ENCODE measurements around the gene PDCD7. TPM values are rescaled to one million over a fixed set of nuclear protein-coding genes. Genes with fewer than 3 reads are reported as not detected.

Gene PDCD7
- total RNA-seq, 1 experiment from 2014 or later = 31.6 TPM

DNA sequence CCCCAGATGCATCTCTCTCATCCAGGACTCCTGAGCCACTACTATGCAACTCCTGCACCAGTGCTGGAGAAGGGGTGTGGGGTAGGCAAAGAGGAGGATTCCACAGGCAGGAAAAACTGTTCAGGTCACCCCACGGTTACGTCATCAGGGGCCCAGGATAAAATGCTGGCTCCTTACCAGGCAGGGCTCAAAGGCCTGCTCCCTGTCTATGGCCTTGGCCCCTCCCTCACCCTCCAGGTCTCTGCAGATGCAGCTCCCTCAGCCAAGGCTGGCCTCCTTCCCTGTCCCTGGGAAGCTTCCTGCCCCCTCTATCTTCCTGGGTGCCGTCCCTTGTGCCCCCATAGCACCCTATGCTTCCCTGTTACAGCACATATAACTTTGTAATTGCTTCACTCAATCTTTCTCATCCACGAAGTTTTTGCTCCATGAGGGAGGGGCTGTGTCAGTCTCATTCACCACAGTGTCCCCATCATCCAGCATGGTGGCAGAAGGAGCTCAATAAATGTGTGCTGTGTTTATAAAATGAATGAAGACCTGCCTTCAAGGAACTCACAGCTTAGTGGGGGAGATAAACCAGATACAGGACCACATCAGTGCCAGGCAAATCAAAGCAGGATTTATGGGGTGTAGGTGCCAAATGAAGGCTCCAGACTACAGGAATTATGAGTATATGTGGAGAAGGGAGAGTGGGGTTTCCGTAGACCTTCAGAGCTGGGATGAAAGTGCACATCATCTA lies 38.4 kb downstream of the PDCD7 start:
- ATAC-seq (no peak), DNase-seq (ENCODE audit: low read depth, low spot score) (no peak)
- no TSS peak for BruUV-seq (replicated peaks)
- H4K20me1 ChIP-seq (ENCODE audit: insufficient read depth) = no peaks in the 10 kb centered on the region
- ChIA-PET RAD21 (ENCODE audit: low non-redundant PET in 1 of 2, low total read pairs in 2 of 2, uncharacterized antibody in 2 of 2, unreplicated experiment in 2 of 2) (no interaction called here), POLR2A (no interaction called here), CTCF (interaction anchor here (1.0 to 1.1 kb wide), 2 partner anchors 8 to 39 kb away, joined by 3 to 4 read pairs; no protein-coding TSS in a partner anchor)
- no peak overlapping the region for H3K27ac ChIP-seq (ENCODE audit: low read depth, low read length)
- no peaks in the 10 kb centered on the region for H3K4me1 ChIP-seq (ENCODE audit: control insufficient read depth in 1 of 2, insufficient read depth in 2 of 2, low read length in 2 of 2)
- TF ChIP-seq, protein P1, sequence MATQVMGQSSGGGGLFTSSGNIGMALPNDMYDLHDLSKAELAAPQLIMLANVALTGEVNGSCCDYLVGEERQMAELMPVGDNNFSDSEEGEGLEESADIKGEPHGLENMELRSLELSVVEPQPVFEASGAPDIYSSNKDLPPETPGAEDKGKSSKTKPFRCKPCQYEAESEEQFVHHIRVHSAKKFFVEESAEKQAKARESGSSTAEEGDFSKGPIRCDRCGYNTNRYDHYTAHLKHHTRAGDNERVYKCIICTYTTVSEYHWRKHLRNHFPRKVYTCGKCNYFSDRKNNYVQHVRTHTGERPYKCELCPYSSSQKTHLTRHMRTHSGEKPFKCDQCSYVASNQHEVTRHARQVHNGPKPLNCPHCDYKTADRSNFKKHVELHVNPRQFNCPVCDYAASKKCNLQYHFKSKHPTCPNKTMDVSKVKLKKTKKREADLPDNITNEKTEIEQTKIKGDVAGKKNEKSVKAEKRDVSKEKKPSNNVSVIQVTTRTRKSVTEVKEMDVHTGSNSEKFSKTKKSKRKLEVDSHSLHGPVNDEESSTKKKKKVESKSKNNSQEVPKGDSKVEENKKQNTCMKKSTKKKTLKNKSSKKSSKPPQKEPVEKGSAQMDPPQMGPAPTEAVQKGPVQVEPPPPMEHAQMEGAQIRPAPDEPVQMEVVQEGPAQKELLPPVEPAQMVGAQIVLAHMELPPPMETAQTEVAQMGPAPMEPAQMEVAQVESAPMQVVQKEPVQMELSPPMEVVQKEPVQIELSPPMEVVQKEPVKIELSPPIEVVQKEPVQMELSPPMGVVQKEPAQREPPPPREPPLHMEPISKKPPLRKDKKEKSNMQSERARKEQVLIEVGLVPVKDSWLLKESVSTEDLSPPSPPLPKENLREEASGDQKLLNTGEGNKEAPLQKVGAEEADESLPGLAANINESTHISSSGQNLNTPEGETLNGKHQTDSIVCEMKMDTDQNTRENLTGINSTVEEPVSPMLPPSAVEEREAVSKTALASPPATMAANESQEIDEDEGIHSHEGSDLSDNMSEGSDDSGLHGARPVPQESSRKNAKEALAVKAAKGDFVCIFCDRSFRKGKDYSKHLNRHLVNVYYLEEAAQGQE (IDR thresholded peaks at IDR 0.05; ENCODE audit: low read depth) = no peak
- TF ChIP-seq EZH2phosphoT487 (IDR thresholded peaks at IDR 0.05; ENCODE audit: borderline replicate concordance) (no peak), TCF7L2 (IDR thresholded peaks at IDR 0.05; ENCODE audit: borderline replicate concordance, extremely low read depth, insufficient read depth, insufficient read length) (no peak), EZH2 (IDR thresholded peaks at IDR 0.05) (no peak), SP1 (IDR thresholded peaks at IDR 0.05; ENCODE audit: low read depth) (no peak), ELF1 (IDR thresholded peaks at IDR 0.05; ENCODE audit: borderline replicate concordance, low read depth) (no peak), POLR2A (IDR thresholded peaks at IDR 0.05; ENCODE audit: borderline replicate concordance, extremely low read depth, insufficient read depth, insufficient read length) (no peak), JUND (IDR thresholded peaks at IDR 0.05) (no peak), SIN3A (IDR thresholded peaks at IDR 0.05; ENCODE audit: low read depth) (no peak), CEBPB (IDR thresholded peaks at IDR 0.05; ENCODE audit: low read depth) (no peak), ZFX (IDR thresholded peaks at IDR 0.05) (no peak), YY1 (IDR thresholded peaks at IDR 0.05; ENCODE audit: extremely low read depth, insufficient replicate concordance, low read depth, low read length) (no peak)
- TF ChIP-seq, protein P2, sequence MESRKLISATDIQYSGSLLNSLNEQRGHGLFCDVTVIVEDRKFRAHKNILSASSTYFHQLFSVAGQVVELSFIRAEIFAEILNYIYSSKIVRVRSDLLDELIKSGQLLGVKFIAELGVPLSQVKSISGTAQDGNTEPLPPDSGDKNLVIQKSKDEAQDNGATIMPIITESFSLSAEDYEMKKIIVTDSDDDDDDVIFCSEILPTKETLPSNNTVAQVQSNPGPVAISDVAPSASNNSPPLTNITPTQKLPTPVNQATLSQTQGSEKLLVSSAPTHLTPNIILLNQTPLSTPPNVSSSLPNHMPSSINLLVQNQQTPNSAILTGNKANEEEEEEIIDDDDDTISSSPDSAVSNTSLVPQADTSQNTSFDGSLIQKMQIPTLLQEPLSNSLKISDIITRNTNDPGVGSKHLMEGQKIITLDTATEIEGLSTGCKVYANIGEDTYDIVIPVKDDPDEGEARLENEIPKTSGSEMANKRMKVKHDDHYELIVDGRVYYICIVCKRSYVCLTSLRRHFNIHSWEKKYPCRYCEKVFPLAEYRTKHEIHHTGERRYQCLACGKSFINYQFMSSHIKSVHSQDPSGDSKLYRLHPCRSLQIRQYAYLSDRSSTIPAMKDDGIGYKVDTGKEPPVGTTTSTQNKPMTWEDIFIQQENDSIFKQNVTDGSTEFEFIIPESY (IDR thresholded peaks at IDR 0.05; ENCODE audit: extremely low read depth, insufficient replicate concordance, low read length) = no peak
- TF ChIP-seq, protein P3, sequence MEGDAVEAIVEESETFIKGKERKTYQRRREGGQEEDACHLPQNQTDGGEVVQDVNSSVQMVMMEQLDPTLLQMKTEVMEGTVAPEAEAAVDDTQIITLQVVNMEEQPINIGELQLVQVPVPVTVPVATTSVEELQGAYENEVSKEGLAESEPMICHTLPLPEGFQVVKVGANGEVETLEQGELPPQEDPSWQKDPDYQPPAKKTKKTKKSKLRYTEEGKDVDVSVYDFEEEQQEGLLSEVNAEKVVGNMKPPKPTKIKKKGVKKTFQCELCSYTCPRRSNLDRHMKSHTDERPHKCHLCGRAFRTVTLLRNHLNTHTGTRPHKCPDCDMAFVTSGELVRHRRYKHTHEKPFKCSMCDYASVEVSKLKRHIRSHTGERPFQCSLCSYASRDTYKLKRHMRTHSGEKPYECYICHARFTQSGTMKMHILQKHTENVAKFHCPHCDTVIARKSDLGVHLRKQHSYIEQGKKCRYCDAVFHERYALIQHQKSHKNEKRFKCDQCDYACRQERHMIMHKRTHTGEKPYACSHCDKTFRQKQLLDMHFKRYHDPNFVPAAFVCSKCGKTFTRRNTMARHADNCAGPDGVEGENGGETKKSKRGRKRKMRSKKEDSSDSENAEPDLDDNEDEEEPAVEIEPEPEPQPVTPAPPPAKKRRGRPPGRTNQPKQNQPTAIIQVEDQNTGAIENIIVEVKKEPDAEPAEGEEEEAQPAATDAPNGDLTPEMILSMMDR (IDR thresholded peaks at IDR 0.05 in 2 of 3, conservative IDR thresholded peaks at IDR 0.05 in 1 of 3; ENCODE audit: borderline replicate concordance in 1 of 3, insufficient read depth in 1 of 3, low read depth in 2 of 3, low read length in 2 of 3) = no peak
- TF ChIP-seq, protein P4, sequence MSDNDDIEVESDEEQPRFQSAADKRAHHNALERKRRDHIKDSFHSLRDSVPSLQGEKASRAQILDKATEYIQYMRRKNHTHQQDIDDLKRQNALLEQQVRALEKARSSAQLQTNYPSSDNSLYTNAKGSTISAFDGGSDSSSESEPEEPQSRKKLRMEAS (IDR thresholded peaks at IDR 0.05) = no peak
- TF ChIP-seq, protein P5, sequence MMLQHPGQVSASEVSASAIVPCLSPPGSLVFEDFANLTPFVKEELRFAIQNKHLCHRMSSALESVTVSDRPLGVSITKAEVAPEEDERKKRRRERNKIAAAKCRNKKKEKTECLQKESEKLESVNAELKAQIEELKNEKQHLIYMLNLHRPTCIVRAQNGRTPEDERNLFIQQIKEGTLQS (IDR thresholded peaks at IDR 0.05) = no peak
- intact Hi-C loops (cut with micrococcal nuclease) = no loop called here
- no peaks in the 10 kb centered on the region for H3K27me3 ChIP-seq (ENCODE audit: insufficient read depth, low read length)
- no peaks in the 10 kb centered on the region for H3K9me3 ChIP-seq (ENCODE audit: control insufficient read depth in 1 of 2, insufficient read depth in 1 of 2, low read depth in 1 of 2, low read length in 2 of 2)
- H2AFZ ChIP-seq (ENCODE audit: low read depth, low read length, poor library complexity, severe bottlenecking) = no peak overlapping the region
- H3K79me2 ChIP-seq (ENCODE audit: insufficient read depth, low read length) = no peaks in the 10 kb centered on the region
- no peak overlapping the region for H3K4me3 ChIP-seq (replicated peaks in 1 of 2; ENCODE audit: low read depth in 1 of 2, low read length in 2 of 2)
- H3K9ac ChIP-seq (ENCODE audit: low read length) = no peak overlapping the region
- no peaks in the 10 kb centered on the region for H3K9me2 ChIP-seq (ENCODE audit: insufficient read depth)
- no peak overlapping the region for H3K4me2 ChIP-seq (ENCODE audit: low read length)
- H3K36me3 ChIP-seq (ENCODE audit: control insufficient read depth in 1 of 2, insufficient read depth in 2 of 2, low read length in 2 of 2) = peaks cover 6% of the 10 kb centered on the region in 2 experiments; a peak in 3 of 4 replicates
